ENCODE data around the gene AGFG1.

AGFG1 gene

DNA sequence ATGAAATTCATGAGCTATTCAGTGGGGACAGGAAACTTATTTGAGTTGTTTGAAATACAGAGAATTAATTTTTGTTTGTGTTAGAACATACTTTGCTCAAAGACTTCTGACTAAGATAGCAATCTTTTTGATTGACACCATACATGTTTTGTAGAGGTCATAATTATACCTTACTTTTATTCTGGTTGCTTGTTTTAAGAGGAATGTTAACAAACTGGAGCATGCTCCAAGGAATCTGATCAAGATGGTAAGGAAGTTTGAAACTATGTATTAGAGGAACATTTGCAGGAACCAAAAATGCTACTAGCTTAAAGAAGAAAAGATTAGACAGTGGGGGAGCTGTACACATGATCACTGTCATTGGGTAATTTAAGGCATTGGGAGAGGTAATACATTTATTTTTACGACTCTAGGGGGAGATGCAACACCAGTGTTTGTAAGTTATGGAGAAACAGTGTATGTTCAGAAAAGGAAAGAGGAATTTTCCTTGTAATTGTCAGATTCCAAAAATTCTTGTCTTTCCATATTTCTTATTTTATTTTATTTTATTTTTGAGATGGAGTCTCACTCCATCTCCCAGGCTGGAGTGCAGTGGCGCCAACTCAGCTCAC lies 8.0 kb downstream of the AGFG1 start:
- no peaks in the 10 kb centered on the region for H3K27me3 ChIP-seq (ENCODE audit: low read depth, low read length)

DNA sequence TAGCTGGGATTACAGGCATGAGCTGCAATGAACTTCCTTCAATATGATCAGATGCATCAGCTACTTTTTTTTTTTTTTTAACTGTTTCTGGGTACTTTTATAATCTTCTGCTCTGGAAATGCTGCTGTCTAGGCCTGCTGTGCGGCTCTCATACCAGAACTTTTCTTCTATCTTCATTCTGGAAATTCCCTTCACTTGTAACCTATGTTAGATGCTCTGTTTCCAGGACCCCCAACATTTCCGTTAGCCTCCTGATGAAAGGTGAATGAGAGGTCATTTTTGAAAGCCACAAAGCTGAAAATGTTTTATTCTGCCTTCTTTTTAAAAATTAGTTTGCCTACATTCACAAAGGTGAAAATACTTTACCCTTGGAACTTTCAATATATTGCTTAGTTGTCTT lies 8.6 kb downstream of the AGFG1 start:
- no peaks in the 10 kb centered on the region for H3K36me3 ChIP-seq (ENCODE audit: control insufficient read depth in 1 of 2, insufficient read depth in 2 of 2, low read length in 2 of 2)
- no peaks in the 10 kb centered on the region for H3K9me3 ChIP-seq (ENCODE audit: control insufficient read depth in 1 of 2, low read length in 2 of 2)
- H3K27me3 ChIP-seq (ENCODE audit: low read depth, low read length), result no peaks in the 10 kb centered on the region
- peaks cover 4 to 34% of the 10 kb centered on the region in 2 donors for H3K4me1 ChIP-seq (ENCODE audit: control insufficient read depth in 1 of 2, insufficient read depth in 2 of 2, low read length in 2 of 2)
- no peak overlapping the region for H3K27ac ChIP-seq (ENCODE audit: low read length)
- H3K4me3 ChIP-seq (ENCODE audit: low read depth in 1 of 2, low read length in 2 of 2), result no peak overlapping the region

More for the DNA sequence above, 8.0 kb downstream of the AGFG1 start:
- Histone ChIP-seq H3K36me3 (ENCODE audit: control insufficient read depth in 1 of 2, insufficient read depth in 2 of 2, low read length in 2 of 2) (no peaks in the 10 kb centered on the region), H3K4me1 (ENCODE audit: control insufficient read depth in 1 of 2, insufficient read depth in 2 of 2, low read length in 2 of 2) (peaks cover 4 to 35% of the 10 kb centered on the region in 2 donors), H3K9me3 (ENCODE audit: control insufficient read depth in 1 of 2, low read length in 2 of 2) (no peaks in the 10 kb centered on the region), H3K4me3 (ENCODE audit: low read depth in 1 of 2, low read length in 2 of 2) (no peak overlapping the region), H3K27ac (ENCODE audit: low read length) (no peak overlapping the region)

DNA sequence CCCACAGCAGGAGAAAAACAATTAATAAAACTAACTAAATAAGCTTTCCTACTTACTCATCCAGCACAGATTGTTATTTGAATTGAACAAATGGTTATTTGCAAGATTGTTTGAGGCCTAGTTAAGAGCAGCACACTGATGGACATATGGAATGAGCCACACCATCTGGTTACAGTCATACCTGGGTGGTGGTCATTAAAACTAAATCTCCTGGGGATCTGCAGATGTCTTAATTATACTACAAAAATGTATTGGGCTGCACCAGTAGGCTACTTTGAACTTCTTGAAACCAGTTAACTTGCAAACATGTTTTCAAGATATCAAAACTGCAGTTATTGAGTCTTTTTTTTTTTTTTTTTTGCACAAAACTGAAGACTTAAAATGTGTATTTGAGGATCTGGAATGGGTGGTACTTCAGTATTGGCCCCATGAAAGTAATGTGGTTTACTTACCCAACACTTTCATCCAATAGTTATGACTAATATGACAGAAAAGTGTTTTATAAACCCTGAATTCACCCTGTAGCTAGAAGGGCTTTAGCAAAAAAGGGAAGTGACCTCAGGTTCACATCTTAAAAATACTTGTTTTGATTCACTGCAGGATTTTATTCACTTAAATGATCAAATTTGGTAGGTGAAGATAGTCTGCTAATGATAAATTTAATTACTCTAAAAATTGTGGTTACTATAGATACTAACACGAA lies 10.8 kb downstream of the AGFG1 start:
- Histone ChIP-seq H3K4me1 (ENCODE audit: control insufficient read depth in 1 of 2, insufficient read depth in 2 of 2, low read length in 2 of 2) (peaks cover 4 to 35% of the 10 kb centered on the region in 2 donors), H3K27ac (ENCODE audit: low read length) (no peak overlapping the region), H3K9me3 (ENCODE audit: control insufficient read depth in 1 of 2, low read length in 2 of 2) (no peaks in the 10 kb centered on the region), H3K36me3 (ENCODE audit: control insufficient read depth in 1 of 2, insufficient read depth in 2 of 2, low read length in 2 of 2) (no peaks in the 10 kb centered on the region), H3K27me3 (ENCODE audit: low read depth, low read length) (no peaks in the 10 kb centered on the region), H3K4me3 (ENCODE audit: low read depth in 1 of 2, low read length in 2 of 2) (no peak overlapping the region)

DNA sequence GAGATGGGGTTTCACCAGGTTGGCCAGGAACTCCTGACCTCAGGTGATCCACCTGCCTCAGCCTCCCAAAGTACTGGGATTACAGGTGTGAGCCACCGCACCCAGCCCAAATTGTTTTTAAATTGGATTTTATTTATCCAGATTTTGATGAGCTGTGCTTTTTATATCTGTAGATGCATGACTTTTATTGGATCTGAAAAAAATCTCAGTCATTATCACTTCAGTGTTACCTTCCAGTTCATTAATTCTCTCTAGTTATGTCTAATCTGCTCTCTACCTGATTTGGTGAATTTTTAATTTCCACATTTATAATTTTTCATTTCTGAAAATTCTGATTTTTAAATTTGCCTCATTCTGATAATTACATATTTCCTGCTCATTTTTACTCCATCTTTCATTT lies 13.5 kb downstream of the AGFG1 start:
- Histone ChIP-seq H3K36me3 (ENCODE audit: control insufficient read depth in 1 of 2, insufficient read depth in 2 of 2, low read length in 2 of 2) (no peaks in the 10 kb centered on the region), H3K9me3 (ENCODE audit: control insufficient read depth in 1 of 2, low read length in 2 of 2) (no peaks in the 10 kb centered on the region), H3K4me1 (ENCODE audit: control insufficient read depth in 1 of 2, insufficient read depth in 2 of 2, low read length in 2 of 2) (peaks cover 0 to 26% of the 10 kb centered on the region in 2 donors), H3K27me3 (ENCODE audit: low read depth, low read length) (no peaks in the 10 kb centered on the region), H3K4me3 (ENCODE audit: low read depth in 1 of 2, low read length in 2 of 2) (no peak overlapping the region), H3K27ac (ENCODE audit: low read length) (no peak overlapping the region)

DNA sequence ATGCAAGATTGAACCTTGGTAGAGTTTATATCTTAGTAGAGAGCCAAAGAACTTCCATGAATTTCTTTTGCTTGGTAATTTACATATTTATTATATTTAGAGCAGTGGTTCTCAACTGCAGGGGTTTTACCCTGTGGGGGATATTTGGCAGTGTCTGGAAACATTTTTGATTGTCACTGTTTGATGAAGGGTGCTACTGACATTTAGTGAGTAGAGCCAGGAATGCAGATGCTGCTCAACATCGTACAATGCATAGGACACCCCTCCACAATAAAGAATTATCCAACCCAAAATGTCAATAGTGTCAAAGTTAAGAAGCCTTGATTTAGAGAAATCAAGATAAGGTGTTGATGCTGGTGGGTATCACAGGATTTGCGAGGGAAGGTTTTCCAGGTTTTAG lies 14.7 kb downstream of the AGFG1 start:
- no peaks in the 10 kb centered on the region for H3K36me3 ChIP-seq (ENCODE audit: control insufficient read depth in 1 of 2, insufficient read depth in 2 of 2, low read length in 2 of 2)
- H3K27me3 ChIP-seq (ENCODE audit: low read depth, low read length), result no peaks in the 10 kb centered on the region
- no peak overlapping the region for H3K27ac ChIP-seq (ENCODE audit: low read length)
- no peak overlapping the region for H3K4me3 ChIP-seq (ENCODE audit: low read depth in 1 of 2, low read length in 2 of 2)
- H3K9me3 ChIP-seq (ENCODE audit: control insufficient read depth in 1 of 2, low read length in 2 of 2), result no peaks in the 10 kb centered on the region
- peaks cover 0 to 21% of the 10 kb centered on the region in 2 donors for H3K4me1 ChIP-seq (ENCODE audit: control insufficient read depth in 1 of 2, insufficient read depth in 2 of 2, low read length in 2 of 2)

DNA sequence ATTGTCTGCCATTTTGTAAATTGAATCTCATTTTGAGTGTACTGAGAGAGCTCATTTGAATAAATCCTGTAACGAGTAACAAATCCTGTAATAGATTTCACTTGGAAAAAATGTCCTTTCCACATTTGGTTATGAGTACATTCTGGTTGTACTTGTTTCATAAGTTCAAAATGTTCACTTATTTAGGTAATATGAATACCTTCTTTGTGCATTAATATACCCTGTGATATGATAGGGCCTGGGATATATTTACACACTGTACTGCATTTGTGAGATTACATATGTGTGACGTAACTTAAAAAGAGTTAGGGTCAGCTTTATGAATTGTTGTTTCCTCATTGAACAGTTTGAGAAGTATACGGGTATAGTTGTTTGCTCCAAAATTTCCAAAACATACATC lies 16.1 kb downstream of the AGFG1 start:
- Histone ChIP-seq H3K9me3 (ENCODE audit: control insufficient read depth in 1 of 2, low read length in 2 of 2) (no peaks in the 10 kb centered on the region), H3K4me3 (ENCODE audit: low read depth in 1 of 2, low read length in 2 of 2) (no peak overlapping the region), H3K36me3 (ENCODE audit: control insufficient read depth in 1 of 2, insufficient read depth in 2 of 2, low read length in 2 of 2) (no peaks in the 10 kb centered on the region), H3K4me1 (ENCODE audit: control insufficient read depth in 1 of 2, insufficient read depth in 2 of 2, low read length in 2 of 2) (peaks cover 0 to 13% of the 10 kb centered on the region in 2 donors), H3K27me3 (ENCODE audit: low read depth, low read length) (no peaks in the 10 kb centered on the region), H3K27ac (ENCODE audit: low read length) (no peak overlapping the region)

DNA sequence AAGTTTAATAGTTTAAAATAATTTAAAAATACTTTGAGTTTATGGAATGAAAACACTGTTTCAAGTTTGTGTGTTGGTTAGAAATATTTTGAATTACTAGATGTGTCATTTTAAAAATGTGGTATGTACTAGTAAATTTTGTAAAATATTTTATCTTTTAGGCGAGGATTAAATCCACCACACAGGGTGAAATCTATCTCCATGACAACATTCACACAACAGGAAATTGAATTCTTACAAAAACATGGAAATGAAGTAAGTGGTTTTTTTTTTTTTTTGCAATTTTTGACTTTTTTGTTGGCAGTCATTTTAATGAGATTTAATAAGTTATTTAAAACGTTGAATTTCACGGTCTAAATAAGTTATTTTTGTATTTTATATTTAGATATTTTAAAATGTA lies 19.4 kb downstream of the AGFG1 start:
- Histone ChIP-seq H3K27me3 (ENCODE audit: low read depth, low read length) (no peaks in the 10 kb centered on the region), H3K27ac (ENCODE audit: low read length) (no peak overlapping the region), H3K36me3 (ENCODE audit: control insufficient read depth in 1 of 2, insufficient read depth in 2 of 2, low read length in 2 of 2) (peaks cover 8% of the 10 kb centered on the region in 2 donors), H3K4me3 (ENCODE audit: low read depth in 1 of 2, low read length in 2 of 2) (no peak overlapping the region), H3K9me3 (ENCODE audit: control insufficient read depth in 1 of 2, low read length in 2 of 2) (no peaks in the 10 kb centered on the region), H3K4me1 (ENCODE audit: control insufficient read depth in 1 of 2, insufficient read depth in 2 of 2, low read length in 2 of 2) (peaks cover 0 to 9% of the 10 kb centered on the region in 2 donors)

DNA sequence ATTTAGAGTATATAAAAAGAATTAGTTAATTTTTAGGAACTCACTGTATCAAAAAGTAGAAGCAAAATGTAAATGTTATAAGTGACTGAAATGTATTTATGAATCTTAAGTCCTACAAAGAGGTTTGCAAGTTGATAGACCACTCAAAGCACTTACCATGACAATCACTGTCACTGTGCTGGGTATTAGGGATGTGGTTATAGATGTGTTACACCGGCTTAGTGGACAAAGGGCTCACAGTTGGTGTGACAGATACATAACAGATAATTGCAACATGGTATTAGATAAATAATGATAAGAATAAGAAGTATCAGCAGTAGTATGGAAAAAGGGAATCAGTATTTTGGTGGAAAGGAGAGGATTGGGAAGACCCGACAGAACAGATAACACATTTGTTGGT lies 21.6 kb downstream of the AGFG1 start:
- Histone ChIP-seq H3K4me1 (ENCODE audit: control insufficient read depth in 1 of 2, insufficient read depth in 2 of 2, low read length in 2 of 2) (peaks cover 0 to 7% of the 10 kb centered on the region in 2 donors), H3K9me3 (ENCODE audit: control insufficient read depth in 1 of 2, low read length in 2 of 2) (no peaks in the 10 kb centered on the region), H3K27me3 (ENCODE audit: low read depth, low read length) (no peaks in the 10 kb centered on the region), H3K4me3 (ENCODE audit: low read depth in 1 of 2, low read length in 2 of 2) (no peak overlapping the region), H3K36me3 (ENCODE audit: control insufficient read depth in 1 of 2, insufficient read depth in 2 of 2, low read length in 2 of 2) (peaks cover 8% of the 10 kb centered on the region in 2 donors), H3K27ac (ENCODE audit: low read length) (no peak overlapping the region)

DNA sequence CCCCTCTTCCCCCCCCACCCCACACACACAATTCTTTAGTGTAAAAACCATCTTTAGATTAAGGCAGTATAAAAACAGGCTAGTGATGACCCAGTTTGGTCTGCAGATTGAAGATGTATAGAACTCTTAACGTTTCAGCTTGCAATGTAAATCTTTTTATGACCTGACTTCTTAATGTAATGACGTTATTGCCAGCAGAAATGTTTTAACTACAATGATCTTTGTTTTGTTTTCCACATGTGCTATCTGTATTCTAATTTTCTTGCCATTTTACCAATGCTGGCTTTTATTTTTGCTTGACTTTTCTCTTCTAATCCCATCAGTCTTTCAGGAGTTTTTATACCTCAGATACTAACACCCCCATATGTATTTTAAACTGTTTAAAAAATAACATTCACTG lies 25.2 kb downstream of the AGFG1 start:
- Histone ChIP-seq H3K27ac (ENCODE audit: low read length) (no peak overlapping the region), H3K36me3 (ENCODE audit: control insufficient read depth in 1 of 2, insufficient read depth in 2 of 2, low read length in 2 of 2) (peaks cover 8% of the 10 kb centered on the region in 2 donors), H3K9me3 (ENCODE audit: control insufficient read depth in 1 of 2, low read length in 2 of 2) (no peaks in the 10 kb centered on the region), H3K4me1 (ENCODE audit: control insufficient read depth in 1 of 2, insufficient read depth in 2 of 2, low read length in 2 of 2) (peaks cover 0 to 4% of the 10 kb centered on the region in 2 donors), H3K4me3 (ENCODE audit: low read depth in 1 of 2, low read length in 2 of 2) (no peak overlapping the region), H3K27me3 (ENCODE audit: low read depth, low read length) (no peaks in the 10 kb centered on the region)

DNA sequence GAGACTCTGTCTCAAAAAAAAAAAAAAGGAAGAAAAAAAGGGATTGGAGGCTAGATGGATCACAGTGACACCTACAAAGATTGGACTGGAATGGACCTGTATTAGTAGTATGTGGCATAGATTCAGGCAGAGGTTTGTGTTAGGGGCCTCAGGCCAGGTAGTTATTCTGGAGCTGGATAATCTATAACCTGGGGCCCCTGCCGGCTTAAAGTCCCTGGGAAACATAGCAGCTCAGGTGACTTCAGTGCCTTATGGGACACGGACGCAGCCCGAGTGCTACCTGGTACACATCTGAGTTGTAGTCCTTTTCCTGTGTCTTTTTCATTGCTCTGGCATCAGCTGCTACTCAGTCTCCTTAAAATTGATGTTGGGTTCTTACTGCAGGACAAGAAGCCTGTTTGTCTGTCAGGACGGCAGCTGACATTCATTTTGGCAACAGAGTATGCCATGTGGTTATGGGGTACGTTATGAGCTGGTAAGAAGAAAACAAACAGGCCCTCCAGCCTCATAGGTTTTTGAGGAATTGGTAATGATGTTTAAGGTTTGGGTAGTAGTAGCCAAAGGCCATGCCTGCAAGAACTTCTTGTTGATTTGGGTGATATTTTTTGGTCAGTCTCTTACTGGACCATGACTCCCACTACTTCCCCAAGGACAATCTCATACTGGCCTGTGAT lies 27.8 kb downstream of the AGFG1 start:
- H3K27me3 ChIP-seq (ENCODE audit: low read depth, low read length), result no peaks in the 10 kb centered on the region
- H3K36me3 ChIP-seq (ENCODE audit: control insufficient read depth in 1 of 2, insufficient read depth in 2 of 2, low read length in 2 of 2), result no peaks in the 10 kb centered on the region
- H3K27ac ChIP-seq (ENCODE audit: low read length), result no peak overlapping the region
- H3K4me3 ChIP-seq (ENCODE audit: low read depth in 1 of 2, low read length in 2 of 2), result no peak overlapping the region
- H3K9me3 ChIP-seq (ENCODE audit: control insufficient read depth in 1 of 2, low read length in 2 of 2), result no peaks in the 10 kb centered on the region
- H3K4me1 ChIP-seq (ENCODE audit: control insufficient read depth in 1 of 2, insufficient read depth in 2 of 2, low read length in 2 of 2), result peaks cover 4 to 19% of the 10 kb centered on the region in 2 donors

DNA sequence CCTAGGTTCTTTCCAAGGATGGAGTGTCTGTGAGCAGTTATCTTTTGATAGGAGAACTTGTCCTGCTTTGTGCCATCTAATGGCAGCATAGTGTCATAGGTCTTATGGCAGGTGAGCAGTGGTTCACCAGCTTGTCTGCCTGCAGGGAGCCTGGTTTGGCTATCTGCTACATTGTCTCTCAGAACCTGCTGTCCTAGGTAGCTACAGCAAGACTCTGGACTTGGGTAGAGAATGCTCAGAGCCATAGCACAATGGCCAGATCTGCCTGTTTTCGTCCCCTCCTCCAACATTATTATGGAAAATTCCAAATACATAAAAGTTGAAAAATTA lies 28.3 kb downstream of the AGFG1 start:
- no peaks in the 10 kb centered on the region for H3K36me3 ChIP-seq (ENCODE audit: control insufficient read depth in 1 of 2, insufficient read depth in 2 of 2, low read length in 2 of 2)
- H3K27me3 ChIP-seq (ENCODE audit: low read depth, low read length), result no peaks in the 10 kb centered on the region
- no peak overlapping the region for H3K27ac ChIP-seq (ENCODE audit: low read length)
- H3K4me1 ChIP-seq (ENCODE audit: control insufficient read depth in 1 of 2, insufficient read depth in 2 of 2, low read length in 2 of 2), result peaks cover 4 to 20% of the 10 kb centered on the region in 2 donors
- H3K9me3 ChIP-seq (ENCODE audit: control insufficient read depth in 1 of 2, low read length in 2 of 2), result no peaks in the 10 kb centered on the region
- no peak overlapping the region for H3K4me3 ChIP-seq (ENCODE audit: low read depth in 1 of 2, low read length in 2 of 2)
